GM18508 (cell line): ENCODE results near the gene NMRAL1.

Experiments used
- ATAC-seq: cut with Tn5 transposase; IDR thresholded peaks from one replicate; pipeline ENCODE4 v1.9.1; 2021; ENCODE audit warnings: moderate number of reproducible peaks; ENCODE audit not compliant: insufficient read depth, unreplicated experiment

NMRAL1 gene

DNA sequence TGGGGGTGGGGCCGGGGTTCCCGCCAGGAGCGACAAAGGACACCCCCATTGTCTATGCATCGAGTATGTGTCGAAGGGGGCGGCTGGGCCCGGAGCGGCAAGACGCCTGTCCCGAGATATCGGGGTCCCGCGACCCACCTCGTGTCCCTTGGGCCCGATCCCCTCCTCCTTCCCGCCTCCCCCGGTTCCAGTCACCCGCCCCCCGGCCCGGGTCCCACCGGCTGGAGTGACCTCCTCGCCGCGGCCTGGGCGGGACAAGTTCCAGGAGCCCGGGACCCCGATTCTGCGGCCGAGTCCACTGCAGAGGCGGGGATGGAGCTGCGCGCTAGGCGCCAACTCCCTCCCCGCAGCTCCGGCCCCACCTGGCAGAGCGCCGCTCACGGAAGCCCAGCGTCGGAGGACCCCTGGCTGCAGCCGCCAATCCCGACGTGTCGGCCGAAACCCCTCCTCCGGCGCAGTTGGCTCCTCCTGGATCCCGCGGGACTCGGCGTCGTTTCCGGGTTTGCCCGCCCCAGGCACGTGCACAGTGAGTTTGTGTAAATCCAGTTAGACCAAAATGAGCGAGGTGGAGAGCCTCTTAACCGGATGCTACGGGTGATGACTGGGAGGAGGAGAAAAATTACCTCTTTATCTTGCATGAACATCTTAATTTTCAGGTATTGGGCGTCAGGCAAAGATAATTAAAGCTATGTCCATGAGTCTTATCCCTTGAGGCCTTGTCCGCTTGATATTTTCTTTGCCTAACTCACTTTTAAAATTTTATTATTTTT lies at the start of gene NMRAL1:
TSS of gene NMRAL1 (minus strand) at position 434 of the 770 bp plus-strand sequence. CDS start 493 bp downstream, outside the sequence.
- ATAC-seq: no peak

DNA sequence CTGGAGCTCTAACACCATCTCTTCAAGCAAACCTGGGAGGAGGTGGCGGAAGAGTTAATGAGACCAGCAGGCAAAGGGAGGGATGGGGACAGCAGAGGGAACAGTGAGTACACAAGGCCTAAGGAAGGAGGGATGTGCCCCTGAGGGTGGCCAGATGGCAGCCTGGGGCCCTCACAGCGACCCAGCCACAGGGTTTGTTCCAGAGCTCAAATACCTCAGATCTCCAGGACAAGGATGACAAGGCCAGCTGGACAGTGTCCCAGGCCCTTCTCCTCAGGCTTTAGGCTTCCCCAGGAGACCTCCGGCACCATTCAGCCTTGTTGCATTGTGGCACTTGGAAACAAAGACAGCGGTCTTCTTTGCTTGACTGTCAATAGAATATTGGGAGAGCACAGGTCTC lies 49.3 kb upstream of the NMRAL1 start:
- ATAC-seq: no peak

- ATAC-seq: no peak
Measured at GRCh38 chr16:4522051-4522581, 47.7 kb upstream of the NMRAL1 start.

- no peak for ATAC-seq
Measured at GRCh38 chr16:4520913-4521312, 46.5 kb upstream of the NMRAL1 start.

GRCh38 chr16:4519274-4520058 lies 45.0 kb upstream of the NMRAL1 start:
- ATAC-seq: no peak

DNA sequence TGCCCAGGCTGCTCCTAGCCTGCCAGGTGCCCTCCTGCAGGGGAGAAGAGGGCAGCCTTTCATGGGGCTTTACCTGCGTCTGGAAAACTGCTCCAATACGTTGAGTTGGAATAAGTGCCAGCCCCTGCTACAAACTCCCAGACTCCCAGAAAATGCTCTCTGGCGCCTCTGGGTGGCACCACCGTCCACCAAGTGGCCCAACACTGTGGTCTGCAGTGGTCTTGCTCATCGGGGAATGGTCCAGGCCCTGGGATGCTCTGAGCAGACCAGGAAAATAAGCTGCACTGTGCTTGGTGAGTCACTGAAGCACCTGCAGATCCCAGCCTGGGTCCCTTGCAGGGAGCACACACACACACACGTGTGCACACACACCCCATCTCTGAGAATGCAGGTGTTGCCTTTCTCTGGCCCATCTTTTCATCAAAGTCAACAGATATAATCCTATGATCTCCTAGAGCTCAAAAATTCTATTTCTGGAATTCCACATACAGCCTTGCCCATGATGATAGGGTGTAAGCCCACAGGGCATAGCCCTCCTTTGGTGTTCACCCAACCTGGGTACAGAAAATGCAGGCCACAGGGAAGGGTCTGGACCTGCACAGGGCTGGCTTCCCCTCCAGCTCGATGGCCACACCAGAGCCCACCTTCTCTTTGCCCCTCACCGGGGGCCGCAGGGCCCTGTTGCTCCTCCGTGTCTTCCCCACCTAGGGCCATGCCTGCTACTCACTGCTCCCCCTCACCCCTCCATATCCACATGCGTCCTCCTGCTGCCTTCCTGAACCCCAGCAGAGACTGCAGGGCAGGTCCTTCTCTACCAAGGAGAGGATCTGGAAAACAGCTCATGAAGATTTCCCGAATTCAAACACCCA lies 43.6 kb upstream of the NMRAL1 start:
- no peak for ATAC-seq

GRCh38 chr16:4515611-4516233 lies 41.3 kb upstream of the NMRAL1 start:
- ATAC-seq: no peak

DNA sequence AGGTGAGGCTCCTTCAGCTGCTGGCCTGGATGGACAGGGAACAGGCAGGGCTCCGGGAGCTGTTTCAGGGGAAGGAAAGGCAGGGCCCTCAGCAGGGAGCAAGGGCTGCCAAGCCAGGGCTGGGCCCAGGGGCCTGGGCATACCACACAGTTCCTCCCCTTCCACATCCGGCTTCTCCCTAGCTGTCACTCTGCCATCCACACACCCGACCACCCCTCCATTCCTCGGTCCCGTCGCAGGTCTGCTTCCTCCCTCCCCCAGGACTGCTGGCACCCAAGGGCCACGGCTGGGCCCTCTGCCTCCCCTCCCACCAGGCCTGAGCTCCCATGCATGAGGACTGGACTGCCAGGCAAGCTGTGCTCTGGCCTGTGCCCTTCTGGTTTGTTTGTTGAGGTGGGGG lies 40.2 kb upstream of the NMRAL1 start:
- ATAC-seq: no peak

- ATAC-seq: no peak
Measured at GRCh38 chr16:4513881-4514280, 39.5 kb upstream of the NMRAL1 start.

GRCh38 chr16:4513086-4513860 lies 38.8 kb upstream of the NMRAL1 start:
- no peak for ATAC-seq

GRCh38 chr16:4512473-4512872 lies 38.0 kb upstream of the NMRAL1 start:
- no peak for ATAC-seq

- no peak for ATAC-seq
Measured at GRCh38 chr16:4511441-4512082, 37.1 kb upstream of the NMRAL1 start.

GRCh38 chr16:4510747-4511426 lies 36.5 kb upstream of the NMRAL1 start:
- ATAC-seq: no peak

DNA sequence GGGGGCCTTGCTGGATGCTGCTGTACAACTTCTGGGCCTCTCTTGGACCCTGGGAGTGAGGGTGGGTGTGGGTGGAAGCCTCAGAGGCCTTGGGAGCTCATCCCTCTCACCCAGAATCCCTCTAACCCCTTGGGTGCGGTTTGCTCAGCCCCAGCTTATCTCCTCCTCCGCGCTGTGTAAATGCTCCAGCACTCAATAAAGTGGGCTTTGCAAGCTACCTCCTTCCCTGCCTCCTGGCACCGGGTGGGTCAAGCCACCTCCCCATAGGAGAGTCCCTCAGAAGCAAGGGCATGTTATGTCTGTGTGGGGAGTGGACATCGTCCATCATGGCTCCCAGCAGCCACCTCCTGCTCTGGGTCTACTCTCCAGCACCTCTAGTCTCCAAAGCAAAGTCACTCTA lies 35.7 kb upstream of the NMRAL1 start:
- ATAC-seq: no peak

- no peak for ATAC-seq
Measured at GRCh38 chr16:4509420-4509819, 35.0 kb upstream of the NMRAL1 start.

- no peak for ATAC-seq
Measured at GRCh38 chr16:4508806-4509205, 34.4 kb upstream of the NMRAL1 start.

DNA sequence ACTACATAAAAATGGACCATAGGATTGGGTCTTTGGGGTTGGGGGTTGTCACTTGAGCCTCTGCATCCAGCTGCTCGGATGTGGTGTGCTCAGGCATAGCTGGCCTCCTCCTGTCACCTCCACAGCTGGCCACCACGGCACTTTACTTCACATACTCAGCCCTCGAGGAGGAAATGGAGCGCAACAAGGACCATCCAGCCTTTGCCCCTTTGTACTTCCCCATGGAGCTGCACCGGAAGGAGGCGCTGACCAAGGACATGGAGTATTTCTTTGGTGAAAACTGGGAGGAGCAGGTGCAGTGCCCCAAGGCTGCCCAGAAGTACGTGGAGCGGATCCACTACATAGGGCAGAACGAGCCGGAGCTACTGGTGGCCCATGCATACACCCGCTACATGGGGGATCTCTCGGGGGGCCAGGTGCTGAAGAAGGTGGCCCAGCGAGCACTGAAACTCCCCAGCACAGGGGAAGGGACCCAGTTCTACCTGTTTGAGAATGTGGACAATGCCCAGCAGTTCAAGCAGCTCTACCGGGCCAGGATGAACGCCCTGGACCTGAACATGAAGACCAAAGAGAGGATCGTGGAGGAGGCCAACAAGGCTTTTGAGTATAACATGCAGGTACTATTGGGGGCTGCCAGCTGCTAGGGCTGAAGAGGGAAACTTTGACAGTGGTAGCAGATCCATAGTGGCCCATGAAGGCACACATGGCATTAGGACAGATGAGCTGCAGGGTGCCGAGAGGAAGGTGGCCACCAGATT lies 33.3 kb upstream of the NMRAL1 start:
- no peak for ATAC-seq

GRCh38 chr16:4506450-4506849 lies 32.0 kb upstream of the NMRAL1 start:
- no peak for ATAC-seq
